Tibial nerve (tissue), 4 donors: ENCODE results near the gene SLC6A6. TPM values are rescaled to one million over a fixed set of nuclear protein-coding genes. Genes with fewer than 3 reads are reported as not detected.

ENCODE experiments used
- DNase-seq, 2 donors: peaks; one replicate each; pipeline ENCODE4 v3.0.0-alpha.2; 2019; ENCODE audit warnings: low spot score in 2 of 2
- H3K27ac ChIP-seq, 4 donors: fragments of 200-600 bp; sonication (generic) in 3 of 4; one replicate each; pipeline ENCODE4 v1.5.1; 2017 to 2019; ENCODE audit warnings: mild to moderate bottlenecking in 1 of 4
- H3K27me3 ChIP-seq, 2 donors: fragments of 200-600 bp; sonication (generic) in 1 of 2; one replicate each; pipeline versions ENCODE4 v1.5.1 to v1.6.0; 2017 to 2019
- H3K36me3 ChIP-seq, 3 donors: fragments of 200-600 bp; sonication (generic); one replicate each; pipeline ENCODE4 v1.5.1; 2018 to 2019
- H3K4me1 ChIP-seq, 4 donors: fragments of 200-600 bp; sonication (generic) in 3 of 4; one replicate each; pipeline ENCODE4 v1.5.1; 2017 to 2019
- H3K4me3 ChIP-seq, 4 donors: fragments of 200-600 bp; sonication (generic) in 3 of 4; one replicate each; pipeline ENCODE4 v1.5.1; 2017 to 2019; ENCODE audit warnings: mild to moderate bottlenecking in 1 of 4, moderate library complexity in 1 of 4
- H3K9me3 ChIP-seq, 4 donors: fragments of 200-600 bp; sonication (generic) in 3 of 4; one replicate each; pipeline ENCODE4 v1.5.1; 2017 to 2019
- EP300 ChIP-seq, 2 donors: sonication (generic); formaldehyde crosslinking; IDR thresholded peaks; one replicate each; pipeline ENCODE4 v1.6.1; 2017; ENCODE audit warnings: antibody characterized with exemption in 2 of 2, mild to moderate bottlenecking in 1 of 2
- POLR2A ChIP-seq, 2 donors: fragments of 450-650 bp; IDR thresholded peaks; one replicate each; pipeline ENCODE4 v1.6.1; 2017; ENCODE audit warnings: antibody characterized with exemption in 2 of 2, mild to moderate bottlenecking in 2 of 2, moderate library complexity in 2 of 2
- WGBS, 2 donors: methylation state at CpG; one replicate each; pipeline ENCODE4 v1.1.5; 2018; 5-methylcytosine and 5-hydroxymethylcytosine counted together
- total RNA-seq, 4 donors: library from RNA; depleted of rRNA; stranded (reverse); fragments of >200 nt; gene quantifications; one replicate each; pipeline ENCODE4 v1.1.0, GENCODE V29; 2016
- TF ChIP-seq, protein P1 (sequence below), 5 experiments: fragments of 200-600 bp in 3 of 5; fragments of 450-650 bp in 2 of 5; sonication (generic) in 3 of 5; IDR thresholded peaks; one replicate each; pipeline ENCODE4 v1.5.1; 2016 to 2019; ENCODE audit warnings: antibody characterized with exemption in 5 of 5, mild to moderate bottlenecking in 3 of 5, moderate library complexity in 2 of 5

SLC6A6 gene
- total RNA-seq, 4 donors from 2014 or later: 11.8 to 24.9 (median 13.5) TPM

DNA sequence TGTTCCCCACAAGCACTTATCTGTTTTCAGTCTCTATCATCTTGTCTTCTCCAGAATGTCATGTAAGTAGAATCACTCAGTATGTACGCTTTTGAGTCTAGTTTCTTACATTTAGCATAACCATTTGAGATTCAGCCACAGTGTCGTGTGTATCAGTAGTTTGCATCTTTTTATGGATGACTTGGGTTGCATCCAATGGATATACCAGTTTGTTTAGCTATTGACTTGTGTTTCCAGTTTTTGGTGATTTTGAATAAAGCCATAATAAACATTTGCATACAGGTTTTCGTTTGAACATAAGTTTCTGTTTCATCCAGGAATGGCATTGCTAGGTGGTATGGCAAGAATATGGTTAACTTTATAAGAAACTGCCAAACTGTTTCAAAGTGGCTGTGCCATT lies 125.7 kb downstream of the SLC6A6 start:
- Histone ChIP-seq H3K27me3 (no peaks in the 10 kb centered on the region), H3K36me3 (no peaks in the 10 kb centered on the region), H3K4me1 (peaks cover 0 to 20% (median 0%) of the 10 kb centered on the region in 4 donors), H3K9me3 (peaks cover 0 to 8% (median 0%) of the 10 kb centered on the region in 4 donors), H3K4me3 (no peak overlapping the region), H3K27ac (no peak overlapping the region)
- TF ChIP-seq POLR2A (IDR thresholded peaks at IDR 0.05) (no peak), EP300 (IDR thresholded peaks at IDR 0.05) (no peak)
- TF ChIP-seq, protein P1, sequence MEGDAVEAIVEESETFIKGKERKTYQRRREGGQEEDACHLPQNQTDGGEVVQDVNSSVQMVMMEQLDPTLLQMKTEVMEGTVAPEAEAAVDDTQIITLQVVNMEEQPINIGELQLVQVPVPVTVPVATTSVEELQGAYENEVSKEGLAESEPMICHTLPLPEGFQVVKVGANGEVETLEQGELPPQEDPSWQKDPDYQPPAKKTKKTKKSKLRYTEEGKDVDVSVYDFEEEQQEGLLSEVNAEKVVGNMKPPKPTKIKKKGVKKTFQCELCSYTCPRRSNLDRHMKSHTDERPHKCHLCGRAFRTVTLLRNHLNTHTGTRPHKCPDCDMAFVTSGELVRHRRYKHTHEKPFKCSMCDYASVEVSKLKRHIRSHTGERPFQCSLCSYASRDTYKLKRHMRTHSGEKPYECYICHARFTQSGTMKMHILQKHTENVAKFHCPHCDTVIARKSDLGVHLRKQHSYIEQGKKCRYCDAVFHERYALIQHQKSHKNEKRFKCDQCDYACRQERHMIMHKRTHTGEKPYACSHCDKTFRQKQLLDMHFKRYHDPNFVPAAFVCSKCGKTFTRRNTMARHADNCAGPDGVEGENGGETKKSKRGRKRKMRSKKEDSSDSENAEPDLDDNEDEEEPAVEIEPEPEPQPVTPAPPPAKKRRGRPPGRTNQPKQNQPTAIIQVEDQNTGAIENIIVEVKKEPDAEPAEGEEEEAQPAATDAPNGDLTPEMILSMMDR (IDR thresholded peaks at IDR 0.05): no peak
- 86 to 90% methylated on average over 3 of the region's 3 CpGs for WGBS, 2 donors
- no peak for DNase-seq

DNA sequence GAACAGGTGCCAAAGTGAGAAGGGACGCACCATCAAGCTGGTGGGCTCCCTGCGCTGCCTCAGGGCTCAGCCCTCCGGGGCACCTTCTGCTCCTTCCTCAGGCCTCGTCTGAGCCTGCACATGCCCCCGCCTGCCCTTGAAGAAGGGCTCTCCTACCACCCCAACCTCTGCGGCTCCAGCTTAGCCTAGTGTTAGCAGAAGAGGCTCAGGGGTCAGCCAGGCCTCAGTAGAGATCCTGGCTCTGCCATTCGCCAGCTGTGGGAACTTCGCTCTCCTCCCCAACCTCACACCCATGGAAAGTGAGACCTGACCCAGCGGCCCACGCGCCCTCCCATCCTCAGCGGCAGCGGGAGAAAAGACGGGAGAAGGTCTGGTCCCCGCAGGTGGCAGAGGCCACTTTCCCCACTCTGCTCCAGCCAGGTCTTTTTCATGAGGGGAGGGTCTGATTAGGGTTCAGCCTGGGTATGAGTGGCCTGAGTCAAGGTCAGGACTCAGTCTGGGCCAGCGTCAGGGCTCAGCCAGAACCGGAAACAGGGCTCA lies 129.5 kb downstream of the SLC6A6 start:
- Histone ChIP-seq H3K9me3 (peaks cover 0 to 8% (median 0%) of the 10 kb centered on the region in 4 donors), H3K36me3 (no peaks in the 10 kb centered on the region), H3K27ac (no peak overlapping the region), H3K4me3 (no peak overlapping the region), H3K27me3 (no peaks in the 10 kb centered on the region), H3K4me1 (peaks cover 0 to 14% (median 0%) of the 10 kb centered on the region in 4 donors)
- DNase-seq: no peak
- no peak for TF ChIP-seq POLR2A (IDR thresholded peaks at IDR 0.05)
- no peak for TF ChIP-seq EP300 (IDR thresholded peaks at IDR 0.05)
- 92% methylated on average over 16 to 17 of the region's 17 CpGs for WGBS, 2 donors

GRCh38 chr3:14532691-14533456 lies 130.5 kb downstream of the SLC6A6 start:
- H3K4me3 ChIP-seq: no peak overlapping the region
- 59 to 62% methylated on average over 17 to 20 of the region's 20 CpGs for whole genome bisulfite sequencing, 2 donors
- DNase-seq: no peak
- no peaks in the 10 kb centered on the region for H3K36me3 ChIP-seq
- no peaks in the 10 kb centered on the region for H3K27me3 ChIP-seq
- H3K9me3 ChIP-seq: peaks cover 0 to 8% (median 0%) of the 10 kb centered on the region in 4 donors
- H3K27ac ChIP-seq: no peak overlapping the region
- peaks cover 0 to 14% (median 0%) of the 10 kb centered on the region in 4 donors for H3K4me1 ChIP-seq
- TF ChIP-seq POLR2A (IDR thresholded peaks at IDR 0.05) (no peak), EP300 (IDR thresholded peaks at IDR 0.05) (no peak)
- TF ChIP-seq, protein P1 (IDR thresholded peaks at IDR 0.05): no peak

DNA sequence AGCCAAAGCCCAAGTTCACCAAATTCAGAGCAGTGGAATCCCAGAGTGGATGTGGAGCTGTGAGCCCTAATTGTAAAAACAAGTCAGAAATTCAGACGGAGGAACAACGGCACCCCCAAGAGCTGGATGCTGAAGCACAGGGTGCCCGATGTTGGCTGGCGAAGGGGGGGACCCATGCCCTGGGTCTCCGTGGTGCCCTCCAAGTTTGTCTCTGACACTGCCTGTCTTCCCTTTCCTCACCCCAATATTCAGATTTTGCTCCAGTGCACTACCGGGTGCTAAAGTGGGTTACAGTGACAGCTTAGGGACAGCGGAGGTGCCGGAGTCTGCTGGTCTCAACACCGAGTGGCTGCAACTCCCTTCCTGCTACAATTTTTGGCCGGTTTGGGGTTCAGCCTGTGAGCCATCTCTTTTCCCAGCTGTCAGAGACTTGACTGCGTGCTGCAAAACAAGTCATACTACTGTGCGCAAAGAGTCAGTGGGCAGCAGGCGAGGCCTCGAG lies 131.1 kb downstream of the SLC6A6 start:
- Histone ChIP-seq H3K27me3 (no peaks in the 10 kb centered on the region), H3K27ac (no peak overlapping the region), H3K4me1 (peaks cover 0 to 14% (median 0%) of the 10 kb centered on the region in 4 donors), H3K4me3 (no peak overlapping the region), H3K36me3 (no peaks in the 10 kb centered on the region), H3K9me3 (peaks cover 0 to 8% (median 0%) of the 10 kb centered on the region in 4 donors)
- TF ChIP-seq POLR2A (IDR thresholded peaks at IDR 0.05): no peak
- no peak for TF ChIP-seq EP300 (IDR thresholded peaks at IDR 0.05)
- TF ChIP-seq, protein P1 (IDR thresholded peaks at IDR 0.05): no peak
- WGBS, 2 donors: 81 to 91% methylated on average over 13 to 14 of the region's 14 CpGs
- no peak for DNase-seq

GRCh38 chr3:14534516-14535191 lies 132.2 kb downstream of the SLC6A6 start:
- WGBS, 2 donors: 24 to 25% methylated on average over 20 of the region's 20 CpGs
- DNase-seq: no peak
- Histone ChIP-seq H3K4me1 (peaks cover 0 to 19% (median 0%) of the 10 kb centered on the region in 4 donors), H3K27ac (no peak overlapping the region), H3K27me3 (no peaks in the 10 kb centered on the region), H3K4me3 (no peak overlapping the region), H3K36me3 (no peaks in the 10 kb centered on the region), H3K9me3 (peaks cover 0 to 6% (median 0%) of the 10 kb centered on the region in 4 donors)
- TF ChIP-seq EP300 (IDR thresholded peaks at IDR 0.05): no peak
- TF ChIP-seq, protein P1 (IDR thresholded peaks at IDR 0.05): no peak
- TF ChIP-seq POLR2A (IDR thresholded peaks at IDR 0.05): no peak
